OCI-LY7 (cell line): ENCODE measurements around the gene SKIL. TPM values are rescaled to one million over a fixed set of nuclear protein-coding genes. Genes with fewer than 3 reads are reported as not detected.

Experiments
- BruUV-seq: library from RNA; stranded (reverse); fragments of 400-500 nt; replicated peaks from 2 replicates; lab custom pipeline; 2021; lab: Mats Ljungman, UMichigan
- CTCF ChIA-PET: fragments of 300-600 bp; sonication (Branson Sonifier 250); formaldehyde crosslinking; loops from one replicate; lab custom pipeline; 2022; ENCODE audit warnings: antibody characterized with exemption; ENCODE audit not compliant: unreplicated experiment; lab: Charles Lee
- POLR2A ChIA-PET: fragments of 300-600 bp; sonication (Branson Sonifier 250); formaldehyde crosslinking; loops from one replicate; lab custom pipeline; 2022; ENCODE audit warnings: antibody characterized with exemption; lab: Charles Lee
- DNase-seq: peaks from one replicate; pipeline ENCODE4 v3.0.0-alpha.2; 2015; ENCODE audit warnings: low spot score
- H2AFZ ChIP-seq: fragments of 200-600 bp; sonication (generic), shearing (Covaris generic); 2 replicates; pipeline ENCODE4 v1.6.1; 2014; ENCODE audit warnings: mild to moderate bottlenecking, antibody characterized with exemption, low read length, moderate library complexity
- H3K27ac ChIP-seq: fragments of 200-600 bp; sonication (generic); 2 replicates; pipeline ENCODE4 v1.5.1; 2014; ENCODE audit warnings: mixed run types, low read depth, mild to moderate bottlenecking, moderate library complexity, low read length, inconsistent platforms; ENCODE audit not compliant: poor library complexity, severe bottlenecking
- H3K36me3 ChIP-seq: fragments of 200-600 bp; sonication (generic); 2 replicates; pipeline ENCODE4 v1.6.1; 2014; ENCODE audit warnings: mild to moderate bottlenecking, antibody characterized with exemption, low read length, moderate library complexity, mixed read lengths; ENCODE audit not compliant: insufficient read depth
- H3K4me1 ChIP-seq: fragments of 200-600 bp; sonication (generic); 2 replicates; pipeline ENCODE4 v1.5.1; 2014; ENCODE audit warnings: mild to moderate bottlenecking, low read length; ENCODE audit not compliant: insufficient read depth, poor library complexity, severe bottlenecking
- H3K4me2 ChIP-seq: fragments of 200-600 bp; sonication (generic); 2 replicates; pipeline ENCODE4 v1.6.1; 2014; ENCODE audit warnings: mild to moderate bottlenecking, low read length
- H3K4me3 ChIP-seq: fragments of 200-600 bp; sonication (generic); 2 replicates; pipeline ENCODE4 v1.5.1; 2014; ENCODE audit warnings: mild to moderate bottlenecking, low read depth, low read length; ENCODE audit not compliant: poor library complexity, severe bottlenecking
- H3K79me2 ChIP-seq: fragments of 200-600 bp; sonication (generic); 2 replicates; pipeline ENCODE4 v1.6.1; 2016; ENCODE audit warnings: low read depth, mild to moderate bottlenecking, low read length, moderate library complexity, mixed read lengths; ENCODE audit not compliant: insufficient read depth
- H3K9me2 ChIP-seq: fragments of 200-600 bp; sonication (generic); 2 replicates; pipeline ENCODE4 v1.6.1; 2016; ENCODE audit warnings: mild to moderate bottlenecking, low read length, mixed read lengths; ENCODE audit not compliant: insufficient read depth
- H3K9me3 ChIP-seq: fragments of 200-600 bp; sonication (generic); 2 replicates; pipeline ENCODE4 v1.6.1; 2014; ENCODE audit warnings: mild to moderate bottlenecking, mixed run types, low read length, mixed read lengths
- H4K20me1 ChIP-seq: fragments of 200-600 bp; sonication (generic); 2 replicates; pipeline ENCODE4 v1.6.1; 2014; ENCODE audit warnings: mild to moderate bottlenecking, antibody characterized with exemption, low read length, moderate library complexity, mixed read lengths; ENCODE audit not compliant: insufficient read depth
- CTCF ChIP-seq: fragments of 200-600 bp; sonication (generic); conservative IDR thresholded peaks from 2 replicates; pipeline ENCODE4 v1.5.1; 2014; ENCODE audit warnings: mild to moderate bottlenecking, antibody characterized with exemption, low read length, moderate library complexity, mixed read lengths
- EZH2phosphoT487 ChIP-seq: fragments of 200-600 bp; sonication (generic); IDR thresholded peaks from 2 replicates; pipeline ENCODE4 v1.6.1; 2018; ENCODE audit warnings: low read depth, borderline replicate concordance, mild to moderate bottlenecking, mixed run types, antibody characterized with exemption, low read length, moderate library complexity, mixed read lengths
- intact Hi-C: fragments of 100-400 bp; cut with micrococcal nuclease; formaldehyde crosslinking; loops from one replicate; pipeline ENCODE4 v1.10.0; 2022; ENCODE audit not compliant: unreplicated experiment
- total RNA-seq, 2 experiments: library from RNA; depleted of rRNA in 1 of 2; stranded (reverse); fragments of >200 nt in 1 of 2; shearing (Covaris generic) in 1 of 2; gene quantifications; 2 replicates each; pipeline ENCODE4 v1.2.3, GENCODE V29; 2014 to 2022

Gene SKIL
- total RNA-seq, 2 experiments from 2014 or later, result 60.9 to 86.3 TPM

GRCh38 chr3:170413291-170413690, 55.8 kb downstream of the SKIL start:
- no peak overlapping the region for H3K27ac ChIP-seq
- ChIA-PET CTCF (interaction anchor here (1.5 to 2.7 kb wide), 3 partner anchors 98 to 398 kb away, joined by 3 to 23 read pairs (median 4); no protein-coding TSS in a partner anchor), POLR2A (interaction anchor here (0.7 to 2.8 kb wide), 3 partner anchors 95 to 398 kb away, joined by 3 to 11 read pairs (median 3); no protein-coding TSS in a partner anchor)
- H3K9me3 ChIP-seq, result no peaks in the 10 kb centered on the region
- no peak overlapping the region for H3K4me2 ChIP-seq
- BruUV-seq, result no TSS peak
- no peak overlapping the region for H3K4me3 ChIP-seq
- H3K9me2 ChIP-seq, result no peaks in the 10 kb centered on the region
- no peak overlapping the region for H2AFZ ChIP-seq
- TF ChIP-seq CTCF, result no peak
- no peaks in the 10 kb centered on the region for H3K36me3 ChIP-seq
- DNase-seq, result no peak
- intact Hi-C loops, result loop anchor here (5.0 kb wide), 1 partner anchor 551 kb away; no protein-coding TSS in a partner anchor
- no peaks in the 10 kb centered on the region for H4K20me1 ChIP-seq
- no peaks in the 10 kb centered on the region for H3K4me1 ChIP-seq
- H3K79me2 ChIP-seq, result no peaks in the 10 kb centered on the region

- H3K4me1 ChIP-seq, result no peaks in the 10 kb centered on the region
- no peak overlapping the region for H3K27ac ChIP-seq
- no peak overlapping the region for H3K4me2 ChIP-seq
- H3K9me3 ChIP-seq, result no peaks in the 10 kb centered on the region
- POLR2A ChIA-PET, result interaction anchor here (0.7 to 2.8 kb wide), 4 partner anchors 10 to 397 kb away, joined by 3 to 11 read pairs (median 3); no protein-coding TSS in a partner anchor
- no peaks in the 10 kb centered on the region for H3K9me2 ChIP-seq
- no TSS peak for BruUV-seq
- no peak overlapping the region for H3K4me3 ChIP-seq
- CTCF ChIA-PET, result interaction anchor here (1.5 to 2.7 kb wide), 3 partner anchors 99 to 397 kb away, joined by 3 to 23 read pairs (median 4); no protein-coding TSS in a partner anchor
- peak; percentile 73 for DNase-seq
- peak; percentile 99 for TF ChIP-seq CTCF
- TF ChIP-seq EZH2phosphoT487, result no peak
- H4K20me1 ChIP-seq, result no peaks in the 10 kb centered on the region
- no peak overlapping the region for H2AFZ ChIP-seq
- intact Hi-C loops, result loop anchor here (1.0 to 5.0 kb wide), 3 partner anchors 276 to 552 kb away; no protein-coding TSS in a partner anchor
- H3K36me3 ChIP-seq, result no peaks in the 10 kb centered on the region
- H3K79me2 ChIP-seq, result no peaks in the 10 kb centered on the region
Observed at GRCh38 chr3:170414202-170414663, 56.7 kb downstream of the SKIL start.

GRCh38 chr3:170417090-170417489, 59.6 kb downstream of the SKIL start:
- BruUV-seq, result no TSS peak
- H3K4me3 ChIP-seq, result no peak overlapping the region
- H3K9me2 ChIP-seq, result no peaks in the 10 kb centered on the region
- H4K20me1 ChIP-seq, result no peaks in the 10 kb centered on the region
- no peaks in the 10 kb centered on the region for H3K9me3 ChIP-seq
- no peak for DNase-seq
- TF ChIP-seq CTCF, result no peak
- TF ChIP-seq EZH2phosphoT487, result no peak
- H3K4me2 ChIP-seq, result no peak overlapping the region
- ChIA-PET CTCF (interaction anchor here (1.7 kb wide), 1 partner anchor 20 kb away, joined by 4 read pairs; no protein-coding TSS in a partner anchor), POLR2A (interaction anchor here (0.6 kb wide), 1 partner anchor 77 kb away, joined by 3 read pairs; no protein-coding TSS in a partner anchor)
- no peaks in the 10 kb centered on the region for H3K36me3 ChIP-seq
- H3K27ac ChIP-seq, result no peak overlapping the region
- no peaks in the 10 kb centered on the region for H3K79me2 ChIP-seq
- H3K4me1 ChIP-seq, result no peaks in the 10 kb centered on the region
- H2AFZ ChIP-seq, result no peak overlapping the region
- intact Hi-C loops, result no loop called here
